ENCODE results near the gene PLA2R1.

DNA sequence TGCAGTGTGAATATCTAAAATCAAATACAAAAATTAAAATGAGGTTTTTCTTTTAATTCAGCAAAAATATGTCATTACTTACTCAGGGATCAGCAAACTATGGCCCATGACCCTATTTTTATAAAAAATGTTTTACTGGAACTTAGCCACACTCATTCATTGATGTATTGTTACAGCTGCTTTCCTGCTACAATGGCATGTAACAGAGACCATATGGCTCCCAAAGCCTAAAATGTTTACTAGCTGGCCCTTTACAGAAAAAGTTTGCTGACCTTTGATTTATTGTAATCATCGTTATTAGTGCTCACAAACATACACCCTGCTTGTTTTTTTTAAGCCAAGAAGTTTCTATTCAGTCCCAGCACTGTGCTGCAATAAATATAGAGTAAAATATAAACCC is 120.3 kb downstream of the PLA2R1 start:
- TF ChIP-seq, protein P1, sequence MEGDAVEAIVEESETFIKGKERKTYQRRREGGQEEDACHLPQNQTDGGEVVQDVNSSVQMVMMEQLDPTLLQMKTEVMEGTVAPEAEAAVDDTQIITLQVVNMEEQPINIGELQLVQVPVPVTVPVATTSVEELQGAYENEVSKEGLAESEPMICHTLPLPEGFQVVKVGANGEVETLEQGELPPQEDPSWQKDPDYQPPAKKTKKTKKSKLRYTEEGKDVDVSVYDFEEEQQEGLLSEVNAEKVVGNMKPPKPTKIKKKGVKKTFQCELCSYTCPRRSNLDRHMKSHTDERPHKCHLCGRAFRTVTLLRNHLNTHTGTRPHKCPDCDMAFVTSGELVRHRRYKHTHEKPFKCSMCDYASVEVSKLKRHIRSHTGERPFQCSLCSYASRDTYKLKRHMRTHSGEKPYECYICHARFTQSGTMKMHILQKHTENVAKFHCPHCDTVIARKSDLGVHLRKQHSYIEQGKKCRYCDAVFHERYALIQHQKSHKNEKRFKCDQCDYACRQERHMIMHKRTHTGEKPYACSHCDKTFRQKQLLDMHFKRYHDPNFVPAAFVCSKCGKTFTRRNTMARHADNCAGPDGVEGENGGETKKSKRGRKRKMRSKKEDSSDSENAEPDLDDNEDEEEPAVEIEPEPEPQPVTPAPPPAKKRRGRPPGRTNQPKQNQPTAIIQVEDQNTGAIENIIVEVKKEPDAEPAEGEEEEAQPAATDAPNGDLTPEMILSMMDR (IDR thresholded peaks at IDR 0.05): no peak
- TF ChIP-seq POLR2AphosphoS5 (IDR thresholded peaks at IDR 0.05): no peak
- TF ChIP-seq POLR2A (IDR thresholded peaks at IDR 0.05): no peak

Data from transverse colon (tissue), 4 donors.